Measurements from ENCODE around the gene ZNF787. TPM values are rescaled to one million over a fixed set of nuclear protein-coding genes. Genes with fewer than 3 reads are reported as not detected.

The ZNF787 gene
- total and polyA plus RNA-seq, 2 of the 13 experiments (the other 11 are each of a cell fraction or from before 2014, with no cell fraction given): 15.1 to 42.8 TPM

- in situ Hi-C loops (cut with HindIII; ENCODE audit: extremely low pct_ligation_motif_present, low pct_unique_long_range_greater_than_20kb) (loop anchor here (5.0 kb wide), 1 partner anchor 65 kb away; no protein-coding TSS in a partner anchor), intact Hi-C loops (cut with micrococcal nuclease; ENCODE audit: unreplicated experiment) (no loop called here)
- no peak overlapping the region for H2AFZ ChIP-seq (ENCODE audit: low read length)
- TF ChIP-seq ZC3H13 (CRISPR knock-in tag; IDR thresholded peaks at IDR 0.05): 0 out of 2 replicates have a peak, but pooled peaks have one; percentile 4
- no peak for TF ChIP-seq RXRB (CRISPR knock-in tag; IDR thresholded peaks at IDR 0.05; ENCODE audit: borderline replicate concordance)
- TF ChIP-seq POLR2G (IDR thresholded peaks at IDR 0.05; ENCODE audit: low read depth, low read length): peak; percentile 55; the same call in 1 of the 2 replicates
- peak; percentile 70 for TF ChIP-seq PAF1 (CRISPR knock-in tag; IDR thresholded peaks at IDR 0.05)
- TF ChIP-seq RBM22 (optimal IDR thresholded peaks at IDR 0.05; ENCODE audit: low read length): peak; percentile 26
- no peak for TF ChIP-seq HOXD1 (CRISPR knock-in tag; IDR thresholded peaks at IDR 0.05)
- DNase-seq (ENCODE audit: low spot score): no peak
- no peaks in the 10 kb centered on the region for H3K27me3 ChIP-seq (ENCODE audit: control insufficient read depth in 1 of 2, insufficient read depth in 2 of 2, low read length in 2 of 2)
- no peaks in the 10 kb centered on the region for H4K20me1 ChIP-seq (ENCODE audit: insufficient read depth, low read length)
- peaks cover 7 to 17% of the 10 kb centered on the region in 2 experiments; a peak in 4 of 5 replicates for H3K36me3 ChIP-seq (replicated peaks in 1 of 2; ENCODE audit: control insufficient read depth in 1 of 2, insufficient read depth in 2 of 2, low read length in 2 of 2)
- no peaks in the 10 kb centered on the region for H3K79me2 ChIP-seq (ENCODE audit: insufficient read depth, low read length)
- peaks cover 7% of the 10 kb centered on the region for H3K4me1 ChIP-seq (ENCODE audit: insufficient read depth, low read length)
- H3K9ac ChIP-seq (ENCODE audit: insufficient read depth, low read depth, low read length): no peak overlapping the region
- CTCF ChIA-PET (ENCODE audit: low intra/inter-chr PET ratio, low total read pairs): no interaction called here
- POLR2A ChIA-PET: interaction anchor here (2.3 kb wide), 1 partner anchor 20 kb away, joined by 13 read pairs; no protein-coding TSS in a partner anchor
- no peak overlapping the region for H3K4me2 ChIP-seq (ENCODE audit: low read depth, low read length)
- H3K9me3 ChIP-seq (ENCODE audit: low read length): no peaks in the 10 kb centered on the region
- BruUV-seq (replicated peaks): no TSS peak
- no peak overlapping the region for H3K27ac ChIP-seq (ENCODE audit: extremely low read length, insufficient read depth, low read length)
- ATAC-seq: peak; percentile 9; the same call in 2 of the 3 replicates
- no peak for FAIRE-seq
- WGBS (ENCODE audit: low lambda C conversion rate): 87% methylated on average over 9 of the region's 9 CpGs
- H3K4me3 ChIP-seq (replicated peaks in 1 of 3; ENCODE audit: insufficient read depth in 1 of 3, low read depth in 2 of 3, low read length in 3 of 3): no peak overlapping the region
Measured at GRCh38 chr19:56162258-56162657, 41.2 kb upstream of the ZNF787 start.

GRCh38 chr19:56161534-56161933 is 40.4 kb upstream of the ZNF787 start:
- intact Hi-C loops (cut with micrococcal nuclease; ENCODE audit: unreplicated experiment) (no loop called here), in situ Hi-C loops (cut with HindIII; ENCODE audit: extremely low pct_ligation_motif_present, low pct_unique_long_range_greater_than_20kb) (loop anchor here (5.0 kb wide), 1 partner anchor 64 kb away; no protein-coding TSS in a partner anchor)
- Histone ChIP-seq H3K4me1 (ENCODE audit: insufficient read depth, low read length) (peaks cover under 1% of the 10 kb centered on the region; the same call in 1 of the 2 replicates), H3K9ac (ENCODE audit: insufficient read depth, low read depth, low read length) (no peak overlapping the region), H2AFZ (ENCODE audit: low read length) (no peak overlapping the region), H3K36me3 (replicated peaks in 1 of 2; ENCODE audit: control insufficient read depth in 1 of 2, insufficient read depth in 2 of 2, low read length in 2 of 2) (peaks cover 7 to 24% of the 10 kb centered on the region in 2 experiments; a peak in 4 of 5 replicates), H3K9me3 (ENCODE audit: low read length) (no peaks in the 10 kb centered on the region), H4K20me1 (ENCODE audit: insufficient read depth, low read length) (no peaks in the 10 kb centered on the region), H3K27ac (ENCODE audit: extremely low read length, insufficient read depth, low read length) (no peak overlapping the region), H3K4me2 (ENCODE audit: low read depth, low read length) (no peak overlapping the region), H3K4me3 (replicated peaks in 1 of 3; ENCODE audit: insufficient read depth in 1 of 3, low read depth in 2 of 3, low read length in 3 of 3) (no peak overlapping the region), H3K27me3 (ENCODE audit: control insufficient read depth in 1 of 2, insufficient read depth in 2 of 2, low read length in 2 of 2) (no peaks in the 10 kb centered on the region), H3K79me2 (ENCODE audit: insufficient read depth, low read length) (no peaks in the 10 kb centered on the region)
- ChIA-PET POLR2A (interaction anchor here (2.3 kb wide), 1 partner anchor 19 kb away, joined by 13 read pairs; no protein-coding TSS in a partner anchor), CTCF (ENCODE audit: low intra/inter-chr PET ratio, low total read pairs) (no interaction called here)
- ATAC-seq (peak; percentile 9; the same call in 1 of the 3 replicates), FAIRE-seq (no peak), DNase-seq (ENCODE audit: low spot score) (no peak)
- WGBS (ENCODE audit: low lambda C conversion rate): 96% methylated on average over 11 of the region's 11 CpGs
- no TSS peak for BruUV-seq (replicated peaks)
- peak; percentile 20 for TF ChIP-seq RBM22 (optimal IDR thresholded peaks at IDR 0.05; ENCODE audit: low read length)
- peak; percentile 93 for TF ChIP-seq AGO2 (optimal IDR thresholded peaks at IDR 0.05; ENCODE audit: low read depth, low read length)
- no peak for TF ChIP-seq ZFP36L2 (CRISPR knock-in tag; IDR thresholded peaks at IDR 0.05)

Measured in HepG2 (cell line).